Suprapubic skin (tissue), 4 donors: Measurements from ENCODE around the gene LRMDA. TPM values are rescaled to one million over a fixed set of nuclear protein-coding genes. Genes with fewer than 3 reads are reported as not detected.

Source experiments
- DNase-seq, 2 donors: peaks; one replicate each; pipeline ENCODE4 v3.0.0-alpha.2; 2019; ENCODE audit warnings: low spot score in 2 of 2
- H3K27ac ChIP-seq: fragments of 200-600 bp; sonication (generic); one replicate; pipeline ENCODE4 v1.5.1; 2019
- H3K27me3 ChIP-seq: fragments of 200-600 bp; sonication (generic); one replicate; pipeline ENCODE4 v1.5.1; 2019
- H3K36me3 ChIP-seq: fragments of 200-600 bp; sonication (generic); one replicate; pipeline ENCODE4 v1.5.1; 2019
- H3K4me1 ChIP-seq: fragments of 200-600 bp; sonication (generic); one replicate; pipeline ENCODE4 v1.5.1; 2019
- H3K4me3 ChIP-seq: fragments of 200-600 bp; sonication (generic); one replicate; pipeline ENCODE4 v1.5.1; 2019; ENCODE audit warnings: mild to moderate bottlenecking
- H3K9me3 ChIP-seq: fragments of 200-600 bp; sonication (generic); one replicate; pipeline ENCODE4 v1.5.1; 2019
- CTCF ChIP-seq, 2 donors: fragments of 200-600 bp in 1 of 2; fragments of 450-650 bp in 1 of 2; sonication (generic) in 1 of 2; IDR thresholded peaks; one replicate each; pipeline ENCODE4 v1.5.1; 2016 to 2019; ENCODE audit warnings: antibody characterized with exemption in 2 of 2, mild to moderate bottlenecking in 1 of 2, moderate library complexity in 1 of 2
- EP300 ChIP-seq: sonication (generic); formaldehyde crosslinking; IDR thresholded peaks from one replicate; pipeline ENCODE4 v1.6.1; 2017; ENCODE audit warnings: antibody characterized with exemption
- POLR2A ChIP-seq, 2 donors: fragments of 450-650 bp; IDR thresholded peaks; one replicate each; pipeline ENCODE4 v1.6.1; 2017; ENCODE audit warnings: antibody characterized with exemption in 2 of 2, mild to moderate bottlenecking in 2 of 2, moderate library complexity in 2 of 2
- POLR2AphosphoS5 ChIP-seq, 3 donors: sonication (generic); formaldehyde crosslinking; IDR thresholded peaks; one replicate each; pipeline ENCODE4 v1.6.1; 2017; ENCODE audit warnings: antibody characterized with exemption in 3 of 3
- WGBS: methylation state at CpG from one replicate; pipeline ENCODE4 v1.1.5; 2018; 5-methylcytosine and 5-hydroxymethylcytosine counted together
- total RNA-seq, 4 donors: library from RNA; depleted of rRNA; stranded (reverse); fragments of >200 nt; gene quantifications; one replicate each; pipeline ENCODE4 v1.1.0, GENCODE V29; 2016

LRMDA gene
- total RNA-seq, 4 donors from 2014 or later: 0.10 to 2.9 (median 1.9) TPM; not detected in 1

DNA sequence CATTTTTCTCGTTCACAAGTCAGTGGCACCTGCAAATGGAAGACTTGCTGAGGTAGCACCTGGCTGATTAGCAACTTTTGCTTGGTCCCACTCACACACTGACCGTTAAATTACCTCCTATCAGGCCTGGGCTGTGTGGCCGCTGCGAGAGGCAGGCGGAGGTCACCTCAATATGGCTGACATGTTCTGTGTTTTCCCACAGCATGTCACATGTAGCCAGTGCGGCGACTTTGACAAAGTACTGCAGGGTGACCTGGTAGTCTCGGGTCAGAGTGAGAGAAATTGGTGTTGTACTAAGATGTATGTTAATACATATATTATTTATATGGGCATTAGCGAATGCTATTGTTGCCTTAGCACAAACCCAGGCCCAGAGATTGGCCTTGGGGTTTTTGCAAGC, 307.5 kb downstream of the LRMDA start:
- Histone ChIP-seq H3K27ac (no peak overlapping the region), H3K9me3 (no peaks in the 10 kb centered on the region), H3K4me1 (no peaks in the 10 kb centered on the region), H3K4me3 (no peak overlapping the region), H3K36me3 (no peaks in the 10 kb centered on the region), H3K27me3 (no peaks in the 10 kb centered on the region)
- DNase-seq: no peak
- WGBS: 95% methylated on average over 9 of the region's 9 CpGs
- no peak for TF ChIP-seq EP300
- TF ChIP-seq CTCF (IDR thresholded peaks at IDR 0.05): no peak
- no peak for TF ChIP-seq POLR2AphosphoS5 (IDR thresholded peaks at IDR 0.05)
- no peak for TF ChIP-seq POLR2A (IDR thresholded peaks at IDR 0.05)

GRCh38 chr10:75739414-75740143, 308.2 kb downstream of the LRMDA start:
- H3K27ac ChIP-seq: no peak overlapping the region
- no peaks in the 10 kb centered on the region for H3K9me3 ChIP-seq
- no peaks in the 10 kb centered on the region for H3K4me1 ChIP-seq
- TF ChIP-seq POLR2A (IDR thresholded peaks at IDR 0.05) (no peak), CTCF (IDR thresholded peaks at IDR 0.05) (no peak), EP300 (no peak), POLR2AphosphoS5 (IDR thresholded peaks at IDR 0.05) (no peak)
- WGBS: 86% methylated on average over 8 of the region's 8 CpGs
- no peaks in the 10 kb centered on the region for H3K36me3 ChIP-seq
- no peak overlapping the region for H3K4me3 ChIP-seq
- no peaks in the 10 kb centered on the region for H3K27me3 ChIP-seq
- DNase-seq: no peak

GRCh38 chr10:75740541-75740940, 309.1 kb downstream of the LRMDA start:
- Histone ChIP-seq H3K27me3 (no peaks in the 10 kb centered on the region), H3K9me3 (no peaks in the 10 kb centered on the region), H3K4me3 (no peak overlapping the region), H3K36me3 (no peaks in the 10 kb centered on the region), H3K4me1 (no peaks in the 10 kb centered on the region), H3K27ac (no peak overlapping the region)
- TF ChIP-seq CTCF (IDR thresholded peaks at IDR 0.05) (no peak), POLR2A (IDR thresholded peaks at IDR 0.05) (no peak), POLR2AphosphoS5 (IDR thresholded peaks at IDR 0.05) (no peak), EP300 (no peak)
- WGBS: 100% methylated on average over 1 of the region's 1 CpG
- DNase-seq: no peak

- 90% methylated on average over 1 of the region's 1 CpG for WGBS
- TF ChIP-seq POLR2AphosphoS5 (IDR thresholded peaks at IDR 0.05) (no peak), EP300 (no peak)
- no peaks in the 10 kb centered on the region for H3K9me3 ChIP-seq
Measured at GRCh38 chr10:75742355-75742754, 310.9 kb downstream of the LRMDA start.

GRCh38 chr10:75743291-75743778, 311.9 kb downstream of the LRMDA start:
- 67% methylated on average over 9 of the region's 9 CpGs for WGBS
- TF ChIP-seq EP300 (no peak), CTCF (IDR thresholded peaks at IDR 0.05) (no peak), POLR2A (IDR thresholded peaks at IDR 0.05) (no peak), POLR2AphosphoS5 (IDR thresholded peaks at IDR 0.05) (no peak)
- no peaks in the 10 kb centered on the region for H3K4me1 ChIP-seq
- no peak overlapping the region for H3K27ac ChIP-seq
- H3K27me3 ChIP-seq: no peaks in the 10 kb centered on the region
- H3K9me3 ChIP-seq: no peaks in the 10 kb centered on the region
- H3K4me3 ChIP-seq: no peak overlapping the region
- no peak for DNase-seq
- H3K36me3 ChIP-seq: no peaks in the 10 kb centered on the region

More at GRCh38 chr10:75742355-75742754, 310.9 kb downstream of the LRMDA start:
- Histone ChIP-seq H3K4me3 (no peak overlapping the region), H3K27ac (no peak overlapping the region), H3K36me3 (no peaks in the 10 kb centered on the region), H3K4me1 (no peaks in the 10 kb centered on the region), H3K27me3 (no peaks in the 10 kb centered on the region)
- no peak for DNase-seq
